Measurements from ENCODE around the gene CFAP46. TPM values are rescaled to one million over a fixed set of nuclear protein-coding genes. Genes with fewer than 3 reads are reported as not detected.

Gene CFAP46
- total RNA-seq, 1 experiment from 2014 or later, result 0.21 TPM

DNA sequence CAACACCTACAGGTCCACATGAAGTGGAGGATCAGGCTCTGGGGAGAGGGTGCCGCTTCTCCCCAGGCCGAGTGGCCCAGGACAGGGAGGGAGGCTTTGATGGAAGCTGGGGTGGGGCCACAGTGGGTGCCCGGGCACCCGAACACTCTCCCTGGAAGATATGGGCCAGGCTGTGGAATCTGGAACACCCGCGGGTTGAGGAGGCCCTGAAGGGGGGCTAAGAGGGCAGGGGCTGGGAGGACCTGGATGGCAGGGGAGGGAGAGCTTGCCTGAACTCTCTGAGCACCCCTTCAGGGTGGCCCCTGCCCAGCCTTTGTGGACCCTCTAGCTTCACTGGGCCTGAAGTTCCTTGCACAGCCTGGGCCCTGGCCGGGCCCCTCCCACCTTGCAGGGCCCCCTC is 151.9 kb downstream of the CFAP46 start:
- H3K27ac ChIP-seq, result no peak overlapping the region
- H3K4me3 ChIP-seq, result no peak overlapping the region
- H3K27me3 ChIP-seq (replicated peaks), result peaks cover 51% of the 10 kb centered on the region
- no peaks in the 10 kb centered on the region for H3K36me3 ChIP-seq
- peaks cover 16% of the 10 kb centered on the region for H3K9me3 ChIP-seq (replicated peaks)
- no peak for DNase-seq (ENCODE audit: low read depth in 1 of 2, low spot score in 2 of 2)
- peaks cover 31% of the 10 kb centered on the region for H3K4me1 ChIP-seq (replicated peaks)

GRCh38 chr10:132789659-132790148 is 152.7 kb downstream of the CFAP46 start:
- Histone ChIP-seq H3K27ac (no peak overlapping the region), H3K4me1 (replicated peaks) (peaks cover 31% of the 10 kb centered on the region), H3K4me3 (no peak overlapping the region), H3K36me3 (no peaks in the 10 kb centered on the region), H3K27me3 (replicated peaks) (peaks cover 58% of the 10 kb centered on the region), H3K9me3 (replicated peaks) (peaks cover 23% of the 10 kb centered on the region)
- DNase-seq (ENCODE audit: low read depth in 1 of 2, low spot score in 2 of 2), result no peak

DNA sequence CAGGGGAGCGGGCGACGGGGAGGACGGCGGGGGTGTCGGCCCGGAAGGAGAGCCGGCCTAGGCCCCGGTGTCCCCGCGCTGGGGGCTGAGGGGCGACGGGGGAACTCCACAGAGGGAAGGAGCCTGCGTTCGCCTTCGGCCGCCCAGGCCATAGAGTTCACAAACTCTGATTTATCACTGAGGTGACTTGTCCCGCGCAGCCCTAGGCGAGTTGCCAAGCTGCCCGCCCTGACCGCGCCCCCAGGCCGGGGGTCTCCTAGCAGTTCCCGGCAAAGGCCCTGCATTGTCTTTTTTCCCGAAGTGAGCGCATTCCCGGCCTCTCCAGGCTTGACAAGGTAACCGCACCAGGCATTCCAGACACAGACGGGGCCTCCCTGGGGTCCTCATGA is 153.5 kb downstream of the CFAP46 start:
- peaks cover 59% of the 10 kb centered on the region for H3K27me3 ChIP-seq (replicated peaks)
- H3K4me1 ChIP-seq (replicated peaks), result peaks cover 28% of the 10 kb centered on the region
- no peak for DNase-seq (ENCODE audit: low read depth in 1 of 2, low spot score in 2 of 2)
- peaks cover 31% of the 10 kb centered on the region for H3K9me3 ChIP-seq (replicated peaks)
- H3K4me3 ChIP-seq, result no peak overlapping the region
- 0 out of 2 replicates have a peak, but pooled peaks cover 2% of the 10 kb centered on the region for H3K36me3 ChIP-seq
- no peak overlapping the region for H3K27ac ChIP-seq

DNA sequence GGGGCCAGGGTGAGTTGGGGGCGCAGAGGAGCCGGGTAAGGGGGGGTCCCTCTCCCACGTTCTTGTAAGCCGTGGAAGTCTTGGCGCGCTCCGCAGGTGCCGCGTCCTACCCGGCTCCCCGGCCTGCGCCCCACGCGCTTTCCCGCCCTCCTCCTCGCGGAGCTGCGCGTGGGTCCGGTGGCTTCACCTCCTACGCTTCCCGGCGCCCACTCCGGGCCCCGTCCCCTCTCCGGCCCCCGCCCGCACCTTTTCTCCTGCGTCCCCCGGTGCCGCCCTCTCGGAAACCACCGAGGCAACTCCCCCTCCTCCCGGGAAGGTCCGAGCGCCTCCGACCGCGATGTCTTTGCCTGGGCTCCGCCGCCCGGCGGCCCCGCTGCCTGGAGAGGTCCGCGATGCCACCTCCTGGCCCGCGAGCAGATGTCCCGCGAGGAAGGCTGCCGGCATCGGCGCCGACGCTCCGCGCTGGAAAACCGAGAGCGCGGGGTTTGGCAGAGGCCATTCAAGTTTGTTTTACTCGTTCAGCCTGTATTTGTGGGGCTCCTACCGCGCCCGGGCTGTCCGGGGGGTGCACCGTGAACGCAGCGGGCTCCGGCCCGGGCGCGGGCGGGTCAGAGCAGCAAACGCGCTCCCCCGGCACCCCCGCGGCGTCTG is 154.1 kb downstream of the CFAP46 start:
- Histone ChIP-seq H3K36me3 (peaks cover 6% of the 10 kb centered on the region), H3K27ac (no peak overlapping the region), H3K4me3 (no peak overlapping the region), H3K9me3 (replicated peaks) (peaks cover 27% of the 10 kb centered on the region), H3K4me1 (replicated peaks) (peaks cover 24% of the 10 kb centered on the region), H3K27me3 (replicated peaks) (peaks cover 55% of the 10 kb centered on the region)
- no peak for DNase-seq (ENCODE audit: low read depth in 1 of 2, low spot score in 2 of 2)

- no peak for DNase-seq (ENCODE audit: low read depth in 1 of 2, low spot score in 2 of 2)
- H3K4me1 ChIP-seq (replicated peaks), result peaks cover 24% of the 10 kb centered on the region
- H3K36me3 ChIP-seq, result peaks cover 12% of the 10 kb centered on the region
- no peak overlapping the region for H3K4me3 ChIP-seq
- H3K9me3 ChIP-seq (replicated peaks), result peaks cover 26% of the 10 kb centered on the region
- peaks cover 53% of the 10 kb centered on the region for H3K27me3 ChIP-seq (replicated peaks)
- no peak overlapping the region for H3K27ac ChIP-seq
Observed at GRCh38 chr10:132787495-132788179, 154.7 kb downstream of the CFAP46 start.

DNA sequence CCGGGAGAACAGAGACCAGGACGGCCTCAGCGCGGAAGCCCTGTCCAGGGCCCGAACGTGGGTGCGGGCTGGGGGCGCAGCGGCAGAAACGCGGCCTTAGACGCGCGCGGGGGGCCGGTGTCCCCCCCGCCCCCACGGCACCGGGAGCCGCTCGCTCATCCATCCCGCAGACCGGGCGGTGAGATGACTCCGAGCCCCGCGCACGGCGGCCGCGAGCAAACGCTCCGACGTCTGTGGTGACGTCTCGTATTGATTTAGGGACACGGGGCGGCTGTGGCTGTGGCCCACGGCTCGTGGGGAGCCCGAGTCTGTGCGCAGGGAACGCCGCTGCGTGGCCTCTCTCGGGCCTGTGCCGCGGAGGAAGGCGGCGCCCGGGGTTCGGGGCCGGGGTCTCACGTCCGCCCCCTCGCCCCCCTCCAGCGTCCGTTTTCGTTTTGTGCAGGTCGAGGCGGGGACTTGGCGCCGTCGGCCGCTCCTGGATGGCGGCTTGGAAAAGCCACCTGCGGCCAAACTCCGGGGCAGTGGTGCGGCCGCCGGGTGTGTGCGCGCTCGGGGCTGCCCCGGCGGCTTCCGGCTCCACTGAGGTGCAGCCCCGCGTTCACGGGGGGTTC is 155.4 kb downstream of the CFAP46 start:
- Histone ChIP-seq H3K9me3 (replicated peaks) (peaks cover 26% of the 10 kb centered on the region), H3K36me3 (peaks cover 12% of the 10 kb centered on the region), H3K27ac (no peak overlapping the region), H3K4me1 (replicated peaks) (peaks cover 24% of the 10 kb centered on the region), H3K4me3 (no peak overlapping the region), H3K27me3 (replicated peaks) (peaks cover 53% of the 10 kb centered on the region)
- DNase-seq (ENCODE audit: low read depth in 1 of 2, low spot score in 2 of 2), result no peak

GRCh38 chr10:132786476-132786883 is 155.9 kb downstream of the CFAP46 start:
- H3K27ac ChIP-seq, result no peak overlapping the region
- peaks cover 17% of the 10 kb centered on the region for H3K36me3 ChIP-seq
- peaks cover 24% of the 10 kb centered on the region for H3K4me1 ChIP-seq (replicated peaks)
- peaks cover 26% of the 10 kb centered on the region for H3K9me3 ChIP-seq (replicated peaks)
- H3K4me3 ChIP-seq, result no peak overlapping the region
- peaks cover 53% of the 10 kb centered on the region for H3K27me3 ChIP-seq (replicated peaks)
- no peak for DNase-seq (ENCODE audit: low read depth in 1 of 2, low spot score in 2 of 2)

DNA sequence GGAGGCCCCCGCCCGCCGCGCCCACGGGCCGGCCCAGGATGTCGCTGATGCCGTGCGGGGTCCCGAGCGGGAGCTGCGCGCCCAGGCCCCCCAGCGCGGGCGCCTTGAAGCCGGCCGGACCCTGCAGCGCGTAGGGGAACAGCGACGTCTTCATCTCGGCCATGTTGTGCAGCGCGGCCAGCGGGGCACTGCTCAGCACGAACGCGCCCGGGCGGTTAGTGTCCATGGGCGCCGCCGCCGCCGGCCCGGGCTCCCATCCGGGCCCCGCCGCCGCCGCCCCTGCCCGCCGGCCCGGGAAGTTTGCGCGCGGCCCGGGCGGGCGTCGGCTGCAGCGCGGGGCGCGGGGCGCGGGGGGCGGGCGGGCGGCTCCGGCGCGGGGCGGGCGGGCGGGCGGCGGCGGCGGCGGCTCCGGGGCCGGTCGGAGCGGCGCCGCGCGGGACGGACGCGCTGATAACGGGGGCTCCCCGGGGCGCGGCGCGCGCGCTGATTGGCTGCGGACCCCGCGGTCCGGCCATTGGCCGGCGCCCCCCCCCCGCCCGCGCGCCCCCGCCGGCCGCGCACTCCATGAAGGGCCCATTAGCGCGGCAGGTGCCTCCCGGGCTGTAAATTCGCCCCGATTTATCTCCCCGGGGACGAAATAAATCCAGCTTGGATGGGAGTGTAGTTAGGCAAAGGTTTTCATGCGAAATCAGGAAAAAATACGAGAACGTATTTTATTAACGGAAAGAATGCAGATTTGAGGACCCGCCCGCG is 156.5 kb downstream of the CFAP46 start, which contains the start of gene NKX6-2:
Gene NKX6-2 (minus strand): TSS at position 425 of the 753 bp plus-strand sequence. CDS start 199 bp downstream, at position 226.
- Histone ChIP-seq H3K27me3 (replicated peaks) (peaks cover 53% of the 10 kb centered on the region), H3K4me3 (no peak within 1 kb of the TSS), H3K36me3 (peaks cover 21% of the 10 kb centered on the region), H3K9me3 (replicated peaks) (peaks cover 26% of the 10 kb centered on the region), H3K4me1 (replicated peaks) (peaks cover 24% of the 10 kb centered on the region), H3K27ac (no peak within 1 kb of the TSS)
- DNase-seq (ENCODE audit: low read depth in 1 of 2, low spot score in 2 of 2), result no peak

- Histone ChIP-seq H3K36me3 (peaks cover 21% of the 10 kb centered on the region), H3K27me3 (replicated peaks) (peaks cover 49% of the 10 kb centered on the region), H3K9me3 (replicated peaks) (peaks cover 26% of the 10 kb centered on the region), H3K4me3 (no peak overlapping the region), H3K27ac (no peak overlapping the region), H3K4me1 (replicated peaks) (peaks cover 24% of the 10 kb centered on the region)
- no peak for DNase-seq (ENCODE audit: low read depth in 1 of 2, low spot score in 2 of 2)
Observed at GRCh38 chr10:132784866-132785722, 157.3 kb downstream of the CFAP46 start.

- Histone ChIP-seq H3K27ac (no peak overlapping the region), H3K27me3 (replicated peaks) (peaks cover 40% of the 10 kb centered on the region), H3K9me3 (replicated peaks) (peaks cover 26% of the 10 kb centered on the region), H3K4me3 (no peak overlapping the region), H3K36me3 (peaks cover 28% of the 10 kb centered on the region), H3K4me1 (replicated peaks) (peaks cover 24% of the 10 kb centered on the region)
- no peak for DNase-seq (ENCODE audit: low read depth in 1 of 2, low spot score in 2 of 2)
Observed at GRCh38 chr10:132783940-132784865, 158.2 kb downstream of the CFAP46 start.

- Histone ChIP-seq H3K27ac (no peak overlapping the region), H3K9me3 (replicated peaks) (peaks cover 26% of the 10 kb centered on the region), H3K4me3 (no peak overlapping the region), H3K27me3 (replicated peaks) (peaks cover 32% of the 10 kb centered on the region), H3K36me3 (peaks cover 35% of the 10 kb centered on the region), H3K4me1 (replicated peaks) (peaks cover 19% of the 10 kb centered on the region)
- no peak for DNase-seq (ENCODE audit: low read depth in 1 of 2, low spot score in 2 of 2)
Observed at GRCh38 chr10:132783165-132783939, 159.0 kb downstream of the CFAP46 start.
